HL-60 (cell line): ENCODE data around the gene OR5K1.

Source experiments
- GABPA ChIP-seq: IDR thresholded peaks from 2 replicates; pipeline ENCODE4 v1.6.1; 2012; ENCODE audit warnings: low read depth
- POLR2AphosphoS5 ChIP-seq: IDR thresholded peaks from 2 replicates; pipeline ENCODE4 v1.6.1; 2012; ENCODE audit warnings: low read depth
- REST ChIP-seq: IDR thresholded peaks from 2 replicates; pipeline ENCODE4 v1.6.1; 2012; ENCODE audit warnings: low read depth; ENCODE audit not compliant: insufficient replicate concordance
- SPI1 ChIP-seq: IDR thresholded peaks from 2 replicates; pipeline ENCODE4 v1.6.1; 2012; ENCODE audit warnings: low read depth, mild to moderate bottlenecking, borderline replicate concordance
- TF ChIP-seq, protein P1 (sequence below): IDR thresholded peaks from one replicate; pipeline ENCODE4 v1.5.1; 2011; ENCODE audit warnings: low read length, control low read depth, inconsistent platforms; ENCODE audit not compliant: insufficient read depth

- no peak for TF ChIP-seq REST
- TF ChIP-seq, protein P1, sequence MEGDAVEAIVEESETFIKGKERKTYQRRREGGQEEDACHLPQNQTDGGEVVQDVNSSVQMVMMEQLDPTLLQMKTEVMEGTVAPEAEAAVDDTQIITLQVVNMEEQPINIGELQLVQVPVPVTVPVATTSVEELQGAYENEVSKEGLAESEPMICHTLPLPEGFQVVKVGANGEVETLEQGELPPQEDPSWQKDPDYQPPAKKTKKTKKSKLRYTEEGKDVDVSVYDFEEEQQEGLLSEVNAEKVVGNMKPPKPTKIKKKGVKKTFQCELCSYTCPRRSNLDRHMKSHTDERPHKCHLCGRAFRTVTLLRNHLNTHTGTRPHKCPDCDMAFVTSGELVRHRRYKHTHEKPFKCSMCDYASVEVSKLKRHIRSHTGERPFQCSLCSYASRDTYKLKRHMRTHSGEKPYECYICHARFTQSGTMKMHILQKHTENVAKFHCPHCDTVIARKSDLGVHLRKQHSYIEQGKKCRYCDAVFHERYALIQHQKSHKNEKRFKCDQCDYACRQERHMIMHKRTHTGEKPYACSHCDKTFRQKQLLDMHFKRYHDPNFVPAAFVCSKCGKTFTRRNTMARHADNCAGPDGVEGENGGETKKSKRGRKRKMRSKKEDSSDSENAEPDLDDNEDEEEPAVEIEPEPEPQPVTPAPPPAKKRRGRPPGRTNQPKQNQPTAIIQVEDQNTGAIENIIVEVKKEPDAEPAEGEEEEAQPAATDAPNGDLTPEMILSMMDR = no peak
- no peak for TF ChIP-seq POLR2AphosphoS5
- no peak for TF ChIP-seq GABPA
- TF ChIP-seq SPI1 = no peak
These were observed 41.5 kb downstream of the OR5K1 start for GRCh38 chr3:98504539-98504938.
